ENCODE data around the gene RNU1-2. TPM values are rescaled to one million over a fixed set of nuclear protein-coding genes. Genes with fewer than 3 reads are reported as not detected.
A peak's percentile ranks its signal among the peaks of the same experiment; 100 is the strongest.
"Not testable (repeated sequence)": the region's sequence is repeated elsewhere in the genome, so short reads cannot be mapped to it uniquely, and the experiment has no call there.

RNU1-2 gene
- 1,678 and 1,905 TPM in 2 replicates for total RNA-seq (2022)
- Bru-seq, nascent RNA = percentile 71 among the genes with signal in this experiment
- percentile 60 among the genes with signal in this experiment for BruChase-seq, experiment 1, labeled RNA remaining after a 6-hour chase
- BruChase-seq, experiment 2, labeled RNA remaining after a 2-hour chase = percentile 40 among the genes with signal in this experiment
- long read RNA-seq = 0 reads

- DNase-seq = peak; percentile 83
- Mint-ChIP-seq H3K36me3 (ENCODE audit: insufficient read depth, unreplicated experiment) (peaks cover 28% of the 10 kb centered on the region), H3K4me1 (ENCODE audit: low read depth, unreplicated experiment) (peaks cover 14% of the 10 kb centered on the region), H3K27me3 (ENCODE audit: unreplicated experiment) (peaks cover 15% of the 10 kb centered on the region), H3K27ac (ENCODE audit: unreplicated experiment) (peak within 1 kb of the TSS; percentile 100), H3K4me3 (ENCODE audit: low read depth, unreplicated experiment) (peak within 1 kb of the TSS; percentile 80)
- CTCF ChIA-PET; H3K9me3 Mint-ChIP-seq (ENCODE audit: low read depth, unreplicated experiment); intact Hi-C loops (cut with micrococcal nuclease; ENCODE audit: unreplicated experiment): not testable (repeated sequence)
- TSS peak; percentile 100 for BruUV-seq (replicated peaks)
Observed at GRCh38 chr1:16895598-16896315, at the start of gene RNU1-2. Gene RNU1-2 (plus strand): TSS chr1:16895980.

GRCh38 chr1:16856201-16856600 lies 39.6 kb upstream of the RNU1-2 start:
- H3K27me3 Mint-ChIP-seq (ENCODE audit: unreplicated experiment); H3K9me3 Mint-ChIP-seq (ENCODE audit: low read depth, unreplicated experiment); BruUV-seq (replicated peaks); H3K4me1 Mint-ChIP-seq (ENCODE audit: low read depth, unreplicated experiment); H3K36me3 Mint-ChIP-seq (ENCODE audit: insufficient read depth, unreplicated experiment); H3K4me3 Mint-ChIP-seq (ENCODE audit: low read depth, unreplicated experiment); intact Hi-C loops (cut with micrococcal nuclease; ENCODE audit: unreplicated experiment); CTCF ChIA-PET; H3K27ac Mint-ChIP-seq (ENCODE audit: unreplicated experiment); DNase-seq: not testable (repeated sequence)

GRCh38 chr1:16859167-16860041 lies 36.4 kb upstream of the RNU1-2 start:
- BruUV-seq (replicated peaks); H3K9me3 Mint-ChIP-seq (ENCODE audit: low read depth, unreplicated experiment); H3K27me3 Mint-ChIP-seq (ENCODE audit: unreplicated experiment); H3K27ac Mint-ChIP-seq (ENCODE audit: unreplicated experiment); DNase-seq; H3K4me1 Mint-ChIP-seq (ENCODE audit: low read depth, unreplicated experiment); H3K36me3 Mint-ChIP-seq (ENCODE audit: insufficient read depth, unreplicated experiment); intact Hi-C loops (cut with micrococcal nuclease; ENCODE audit: unreplicated experiment); H3K4me3 Mint-ChIP-seq (ENCODE audit: low read depth, unreplicated experiment); CTCF ChIA-PET: not testable (repeated sequence)

- BruUV-seq (replicated peaks); H3K4me3 Mint-ChIP-seq (ENCODE audit: low read depth, unreplicated experiment); H3K9me3 Mint-ChIP-seq (ENCODE audit: low read depth, unreplicated experiment); H3K27ac Mint-ChIP-seq (ENCODE audit: unreplicated experiment); DNase-seq; CTCF ChIA-PET; H3K36me3 Mint-ChIP-seq (ENCODE audit: insufficient read depth, unreplicated experiment); H3K4me1 Mint-ChIP-seq (ENCODE audit: low read depth, unreplicated experiment); intact Hi-C loops (cut with micrococcal nuclease; ENCODE audit: unreplicated experiment); H3K27me3 Mint-ChIP-seq (ENCODE audit: unreplicated experiment): not testable (repeated sequence)
Observed at GRCh38 chr1:16860048-16860447, 35.7 kb upstream of the RNU1-2 start.

GRCh38 chr1:16861832-16862245 lies 33.9 kb upstream of the RNU1-2 start:
- H3K4me3 Mint-ChIP-seq (ENCODE audit: low read depth, unreplicated experiment); H3K9me3 Mint-ChIP-seq (ENCODE audit: low read depth, unreplicated experiment); H3K4me1 Mint-ChIP-seq (ENCODE audit: low read depth, unreplicated experiment); H3K27ac Mint-ChIP-seq (ENCODE audit: unreplicated experiment); DNase-seq; H3K36me3 Mint-ChIP-seq (ENCODE audit: insufficient read depth, unreplicated experiment); BruUV-seq (replicated peaks); CTCF ChIA-PET; H3K27me3 Mint-ChIP-seq (ENCODE audit: unreplicated experiment); intact Hi-C loops (cut with micrococcal nuclease; ENCODE audit: unreplicated experiment): not testable (repeated sequence)

GRCh38 chr1:16862415-16862814 lies 33.4 kb upstream of the RNU1-2 start:
- H3K27ac Mint-ChIP-seq (ENCODE audit: unreplicated experiment) = not testable (repeated sequence)

GRCh38 chr1:16863024-16863423 lies 32.8 kb upstream of the RNU1-2 start:
- H3K27me3 Mint-ChIP-seq (ENCODE audit: unreplicated experiment); CTCF ChIA-PET; BruUV-seq (replicated peaks); intact Hi-C loops (cut with micrococcal nuclease; ENCODE audit: unreplicated experiment); DNase-seq; H3K4me3 Mint-ChIP-seq (ENCODE audit: low read depth, unreplicated experiment); H3K27ac Mint-ChIP-seq (ENCODE audit: unreplicated experiment); H3K9me3 Mint-ChIP-seq (ENCODE audit: low read depth, unreplicated experiment); H3K4me1 Mint-ChIP-seq (ENCODE audit: low read depth, unreplicated experiment); H3K36me3 Mint-ChIP-seq (ENCODE audit: insufficient read depth, unreplicated experiment): not testable (repeated sequence)

More at GRCh38 chr1:16862415-16862814, 33.4 kb upstream of the RNU1-2 start:
- intact Hi-C loops (cut with micrococcal nuclease; ENCODE audit: unreplicated experiment); CTCF ChIA-PET; DNase-seq; H3K27me3 Mint-ChIP-seq (ENCODE audit: unreplicated experiment); H3K9me3 Mint-ChIP-seq (ENCODE audit: low read depth, unreplicated experiment); BruUV-seq (replicated peaks); H3K4me1 Mint-ChIP-seq (ENCODE audit: low read depth, unreplicated experiment); H3K36me3 Mint-ChIP-seq (ENCODE audit: insufficient read depth, unreplicated experiment); H3K4me3 Mint-ChIP-seq (ENCODE audit: low read depth, unreplicated experiment): not testable (repeated sequence)

GRCh38 chr1:16866926-16867707 lies 28.7 kb upstream of the RNU1-2 start:
- H3K27ac Mint-ChIP-seq (ENCODE audit: unreplicated experiment); H3K36me3 Mint-ChIP-seq (ENCODE audit: insufficient read depth, unreplicated experiment); H3K4me3 Mint-ChIP-seq (ENCODE audit: low read depth, unreplicated experiment); intact Hi-C loops (cut with micrococcal nuclease; ENCODE audit: unreplicated experiment); CTCF ChIA-PET; BruUV-seq (replicated peaks); H3K4me1 Mint-ChIP-seq (ENCODE audit: low read depth, unreplicated experiment); H3K9me3 Mint-ChIP-seq (ENCODE audit: low read depth, unreplicated experiment); DNase-seq; H3K27me3 Mint-ChIP-seq (ENCODE audit: unreplicated experiment): not testable (repeated sequence)

- H3K27ac Mint-ChIP-seq (ENCODE audit: unreplicated experiment); H3K27me3 Mint-ChIP-seq (ENCODE audit: unreplicated experiment): not testable (repeated sequence)
Observed at GRCh38 chr1:16868787-16869186, 27.0 kb upstream of the RNU1-2 start.

More at GRCh38 chr1:16868787-16869186, 27.0 kb upstream of the RNU1-2 start:
- DNase-seq; intact Hi-C loops (cut with micrococcal nuclease; ENCODE audit: unreplicated experiment); H3K9me3 Mint-ChIP-seq (ENCODE audit: low read depth, unreplicated experiment); H3K4me3 Mint-ChIP-seq (ENCODE audit: low read depth, unreplicated experiment); CTCF ChIA-PET; H3K4me1 Mint-ChIP-seq (ENCODE audit: low read depth, unreplicated experiment); H3K36me3 Mint-ChIP-seq (ENCODE audit: insufficient read depth, unreplicated experiment); BruUV-seq (replicated peaks): not testable (repeated sequence)

All from Calu3 (cell line).